Stimulated activated CD8-positive, alpha-beta memory T cell treated with anti-CD3 and anti-CD28 coated beads, Interleukin-12 subunit alpha, Interleukin-12 subunit beta, amount 100 ng/mL, for 1 hour (primary cell): ENCODE results near the gene ZYG11B.
A peak's percentile ranks its signal among the peaks of the same experiment; 100 is the strongest.
"Not testable (repeated sequence)": the region's sequence is repeated elsewhere in the genome, so short reads cannot be mapped to it uniquely, and the experiment has no call there.

Experiments
- DNase-seq: peaks from one replicate; pipeline ENCODE4 v3.0.0-alpha.2; 2020; ENCODE audit warnings: low read depth

The ZYG11B gene

GRCh38 chr1:52756020-52756419, 29.8 kb downstream of the ZYG11B start:
- no peak for DNase-seq

- no peak for DNase-seq
Measured at GRCh38 chr1:52759908-52760307, 33.7 kb downstream of the ZYG11B start.

GRCh38 chr1:52767596-52768280, 41.5 kb downstream of the ZYG11B start:
- no peak for DNase-seq

GRCh38 chr1:52769346-52770033, 43.2 kb downstream of the ZYG11B start:
- no peak for DNase-seq

GRCh38 chr1:52771384-52771783, 45.1 kb downstream of the ZYG11B start:
- no peak for DNase-seq

- no peak for DNase-seq
Measured at GRCh38 chr1:52786148-52786547, 59.9 kb downstream of the ZYG11B start.

GRCh38 chr1:52790429-52790828, 64.2 kb downstream of the ZYG11B start:
- DNase-seq = not testable (repeated sequence)

- no peak for DNase-seq
Measured at GRCh38 chr1:52792036-52792435, 65.8 kb downstream of the ZYG11B start.

- DNase-seq = not testable (repeated sequence)
Measured at GRCh38 chr1:52793717-52794116, 67.5 kb downstream of the ZYG11B start.

- DNase-seq = no peak
Measured at GRCh38 chr1:52795464-52795863, 69.2 kb downstream of the ZYG11B start.

- DNase-seq = no peak
Measured at GRCh38 chr1:52798331-52798730, 72.1 kb downstream of the ZYG11B start.

- no peak for DNase-seq
Measured at GRCh38 chr1:52801011-52801410, 74.8 kb downstream of the ZYG11B start.

GRCh38 chr1:52804083-52804482, 77.8 kb downstream of the ZYG11B start:
- not testable (repeated sequence) for DNase-seq

GRCh38 chr1:52814465-52814864, 88.2 kb downstream of the ZYG11B start:
- DNase-seq = no peak

- not testable (repeated sequence) for DNase-seq
Measured at GRCh38 chr1:52820830-52821229, 94.6 kb downstream of the ZYG11B start.

- no peak for DNase-seq
Measured at GRCh38 chr1:52825868-52826267, 99.6 kb downstream of the ZYG11B start.

- DNase-seq = no peak
Measured at GRCh38 chr1:52834798-52835197, 108.5 kb downstream of the ZYG11B start.

GRCh38 chr1:52836035-52836434, 109.8 kb downstream of the ZYG11B start:
- no peak for DNase-seq

- not testable (repeated sequence) for DNase-seq
Measured at GRCh38 chr1:52839175-52839574, 112.9 kb downstream of the ZYG11B start.

GRCh38 chr1:52842643-52843310, 116.5 kb downstream of the ZYG11B start, which contains the start of gene ZYG11A:
TSS of gene ZYG11A (plus strand) at chr1:52842760. CDS start at chr1:52842884, 124 bp downstream.
- DNase-seq = peak; percentile 22

- DNase-seq = not testable (repeated sequence)
Measured at GRCh38 chr1:52845119-52845518, 118.9 kb downstream of the ZYG11B start.

GRCh38 chr1:52848423-52848822, 122.2 kb downstream of the ZYG11B start:
- DNase-seq = no peak

- DNase-seq = no peak
Measured at GRCh38 chr1:52850951-52851350, 124.7 kb downstream of the ZYG11B start.
